Fibroblast of skin of left biceps (primary cell): Measurements from ENCODE around the gene TSPAN9.

Source experiments
- DNase-seq, 2 experiments: peaks; one replicate each; pipeline ENCODE4 v3.0.0-alpha.2; 2013; ENCODE audit warnings: low read depth in 2 of 2

Gene TSPAN9

DNA sequence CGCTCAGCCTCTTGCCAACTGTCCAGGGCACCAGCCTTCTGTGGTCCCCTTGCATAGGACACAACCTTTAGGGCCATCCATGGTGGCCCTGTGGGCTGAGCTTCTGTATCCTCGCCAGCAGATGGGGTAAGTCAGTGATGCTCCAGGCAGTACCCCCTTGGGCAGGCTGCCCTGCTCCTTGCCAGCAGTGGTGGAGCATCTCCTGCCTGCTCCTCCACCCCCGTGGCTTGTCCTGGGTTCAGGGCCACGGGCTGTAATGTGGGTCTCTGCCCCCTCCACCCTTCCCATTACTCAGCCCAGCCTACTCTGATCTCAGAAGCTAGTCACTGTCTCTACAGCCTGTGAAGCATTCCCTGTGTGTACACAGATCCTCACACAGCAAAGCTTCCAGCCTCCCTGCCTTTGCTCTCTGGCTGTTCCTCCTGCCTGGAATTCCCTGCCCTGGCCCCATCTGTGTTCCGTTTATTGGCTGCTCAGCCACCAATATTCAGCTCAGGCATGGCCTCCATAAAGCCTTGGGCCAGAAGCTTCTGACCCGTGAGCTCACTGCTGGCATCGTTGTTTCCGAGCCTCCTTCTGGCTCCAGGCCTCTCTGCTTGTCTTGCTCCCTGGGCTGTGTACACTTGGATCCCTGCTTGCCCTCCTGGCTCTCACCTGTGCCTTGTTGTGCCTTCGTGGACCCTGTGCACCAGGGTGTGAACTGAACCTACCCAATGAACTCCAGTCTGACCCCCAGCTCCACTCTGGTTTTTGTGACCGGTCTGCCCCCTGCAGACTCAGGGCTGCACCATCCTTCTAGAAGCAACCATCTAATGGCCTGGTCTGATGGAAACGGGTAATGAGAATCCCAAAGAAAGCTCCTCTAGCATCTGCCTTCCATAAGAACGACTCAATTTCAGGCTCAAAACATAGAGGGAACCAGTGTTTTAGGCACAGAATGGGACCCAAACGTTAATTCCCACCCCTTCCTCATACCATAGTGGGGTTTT is 236.8 kb downstream of the TSPAN9 start:
- no peak for DNase-seq

DNA sequence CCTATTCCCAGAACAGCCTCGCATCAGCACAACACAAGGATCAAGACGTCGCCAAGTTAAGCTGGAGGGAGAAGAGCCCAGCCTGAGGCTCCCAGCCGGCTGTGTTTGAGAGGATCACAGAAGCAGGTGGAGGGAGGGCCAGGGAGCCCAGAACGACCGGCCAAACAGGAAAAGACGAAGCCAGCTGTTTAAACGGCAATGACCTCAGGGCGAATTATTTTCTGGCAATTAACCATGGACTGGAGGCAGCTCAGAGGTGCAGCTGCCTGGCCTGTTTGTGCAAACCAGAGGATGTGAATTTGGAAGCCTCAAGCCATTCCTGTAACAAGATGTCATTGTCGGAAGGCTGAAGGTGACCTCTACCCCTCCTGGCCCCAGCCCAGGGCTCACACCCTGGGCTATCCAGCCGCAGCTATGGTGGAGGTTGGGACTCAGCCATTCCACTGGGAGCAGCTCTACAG is 238.1 kb downstream of the TSPAN9 start:
- DNase-seq, result no peak

DNA sequence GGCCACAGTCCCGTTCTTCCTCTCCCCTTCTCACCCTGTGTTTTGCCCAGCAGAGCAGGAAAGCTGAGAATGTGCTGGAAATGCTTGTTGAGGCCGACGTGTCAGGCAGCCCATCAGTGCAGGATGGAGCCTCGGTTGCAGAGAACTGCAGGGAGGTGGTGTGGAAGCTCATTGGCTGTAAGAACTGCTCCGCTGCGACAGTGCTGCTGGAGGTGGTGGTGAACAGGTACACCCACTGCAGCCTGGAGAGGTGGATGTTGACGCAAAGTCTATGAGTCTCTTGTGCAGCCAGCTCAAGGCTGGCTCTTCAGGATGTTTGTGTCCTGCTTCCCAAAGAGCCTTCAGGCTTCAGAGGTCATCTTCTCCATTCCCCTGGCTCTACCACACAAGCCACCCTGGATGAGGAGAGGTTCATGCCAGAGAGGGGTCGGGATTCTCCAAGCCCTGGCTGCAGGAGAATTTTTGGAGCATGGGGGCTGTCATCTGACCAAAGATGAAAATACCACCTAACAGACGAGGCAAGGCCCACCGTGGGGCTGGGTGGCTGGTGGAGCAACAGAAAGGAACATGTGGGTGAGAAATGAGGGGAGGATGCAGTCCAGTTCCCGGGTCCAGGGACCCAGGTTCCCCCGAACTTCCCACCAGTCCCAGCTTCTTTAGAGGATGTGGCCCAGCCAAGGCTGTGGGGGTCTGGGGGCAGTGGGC is 239.7 kb downstream of the TSPAN9 start:
- DNase-seq, result no peak

DNA sequence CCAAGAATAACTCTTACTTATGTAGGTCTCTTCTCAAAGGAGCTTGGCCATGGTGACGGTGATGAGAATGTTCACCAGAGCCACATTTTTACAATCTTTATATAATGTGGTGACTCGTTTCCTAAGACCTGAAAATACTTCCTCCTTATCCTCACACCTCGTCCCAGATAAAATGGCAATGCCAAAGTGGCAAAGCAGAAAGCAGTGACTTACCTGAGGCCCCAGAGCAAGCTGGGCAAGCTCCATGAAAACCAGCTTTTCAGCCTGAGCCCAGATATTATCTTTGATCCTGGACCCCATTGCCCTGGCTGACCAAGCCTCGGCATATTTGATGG is 240.3 kb downstream of the TSPAN9 start:
- DNase-seq, result no peak

DNA sequence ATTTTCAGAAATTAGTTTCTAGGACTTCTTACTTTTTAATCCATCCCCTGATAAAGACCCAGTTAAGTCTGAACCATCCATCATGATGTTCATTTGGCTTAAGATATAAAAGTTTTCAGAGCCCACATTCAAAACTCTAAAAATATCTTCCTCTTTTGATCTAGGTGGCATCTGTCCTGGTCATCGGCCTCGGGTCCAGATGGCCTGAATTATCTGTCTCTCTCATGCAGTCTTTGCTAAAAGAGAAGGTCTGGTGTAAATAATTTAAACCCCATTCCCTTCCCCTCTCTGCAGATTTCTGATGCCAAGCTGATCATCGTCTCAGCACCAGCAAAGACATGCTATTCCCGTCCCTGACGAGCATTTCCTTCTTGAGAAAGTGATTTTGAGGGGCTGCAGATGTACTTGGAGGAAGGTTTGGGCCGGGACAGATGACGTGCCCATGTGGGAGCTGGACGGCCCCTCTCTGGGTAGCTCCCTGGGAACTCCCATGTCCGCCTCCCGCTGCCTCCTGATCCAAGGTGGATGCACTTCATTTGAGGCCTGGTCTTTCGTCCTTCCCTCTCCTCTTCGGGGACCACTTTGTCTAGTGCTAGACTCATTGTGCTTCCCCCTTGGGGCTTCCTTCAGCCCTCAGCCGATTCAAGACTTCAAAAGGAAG is 240.8 kb downstream of the TSPAN9 start:
- DNase-seq, result no peak

DNA sequence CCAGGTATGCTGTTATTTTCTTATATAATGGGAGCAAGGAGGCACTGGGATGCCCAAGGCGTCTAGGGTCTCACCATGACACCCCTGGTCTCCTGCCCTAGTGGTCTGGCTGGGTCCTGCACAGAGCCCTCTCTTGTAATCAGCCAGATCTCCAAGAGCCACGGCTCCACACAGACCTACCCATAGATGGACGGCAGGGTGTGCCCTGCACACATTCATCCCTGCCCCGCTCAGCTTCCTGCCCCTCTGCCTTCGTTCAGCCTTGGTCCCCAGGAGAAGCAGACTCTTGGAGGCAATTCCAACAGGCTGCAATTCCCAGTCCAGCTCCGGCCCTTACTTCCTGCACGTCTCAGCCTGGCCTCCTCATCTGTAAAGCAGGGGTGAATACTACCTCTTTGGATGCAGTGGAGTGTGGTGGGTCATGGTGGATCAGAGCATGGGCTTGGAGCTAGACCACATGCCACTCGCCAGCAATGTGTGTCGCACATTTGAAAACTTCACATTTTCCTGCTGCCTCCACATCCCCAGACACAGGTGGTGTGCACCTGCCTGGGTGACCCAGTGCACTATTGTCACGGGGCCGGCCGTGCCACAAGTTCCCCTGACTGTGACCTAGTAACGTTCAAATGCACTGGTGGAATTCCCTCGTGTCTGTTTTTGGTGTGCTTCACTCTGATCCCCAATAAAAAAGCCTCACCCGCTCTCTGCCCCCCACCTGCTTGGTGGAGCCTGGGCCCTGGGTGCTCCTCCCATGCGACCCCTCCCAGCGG is 242.7 kb downstream of the TSPAN9 start:
- DNase-seq, result no peak

DNA sequence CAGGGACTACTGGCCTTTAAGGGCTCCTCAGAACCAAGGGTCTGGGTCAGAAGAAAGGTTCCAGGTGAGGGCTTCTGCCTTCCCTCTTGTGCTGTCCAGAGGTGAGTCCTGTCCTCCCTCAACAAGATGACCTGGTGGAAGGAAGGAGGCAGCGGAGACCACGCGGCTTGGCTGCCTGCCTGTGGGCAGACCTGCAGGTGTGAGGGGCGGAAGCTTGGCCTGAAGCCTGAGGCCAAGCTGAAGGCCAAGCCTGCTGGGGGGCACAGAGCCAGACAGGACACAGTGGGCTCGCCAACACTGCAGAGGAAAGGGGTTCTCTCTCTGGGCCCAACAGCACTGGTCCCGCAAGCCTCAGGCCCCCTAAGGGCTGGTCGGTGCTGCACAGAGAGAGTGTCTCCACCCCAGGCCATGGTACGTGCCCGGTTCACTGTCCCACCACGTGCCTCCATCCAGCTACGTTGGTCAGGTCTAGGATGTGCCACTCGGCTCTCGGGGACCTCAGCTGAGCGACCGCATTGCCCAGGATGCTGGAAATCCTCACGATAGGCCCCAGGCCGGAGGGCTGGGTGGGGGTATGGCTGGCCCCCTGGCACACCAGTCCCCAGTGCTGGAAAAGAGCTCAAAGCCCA is 243.8 kb downstream of the TSPAN9 start:
- no peak for DNase-seq

DNA sequence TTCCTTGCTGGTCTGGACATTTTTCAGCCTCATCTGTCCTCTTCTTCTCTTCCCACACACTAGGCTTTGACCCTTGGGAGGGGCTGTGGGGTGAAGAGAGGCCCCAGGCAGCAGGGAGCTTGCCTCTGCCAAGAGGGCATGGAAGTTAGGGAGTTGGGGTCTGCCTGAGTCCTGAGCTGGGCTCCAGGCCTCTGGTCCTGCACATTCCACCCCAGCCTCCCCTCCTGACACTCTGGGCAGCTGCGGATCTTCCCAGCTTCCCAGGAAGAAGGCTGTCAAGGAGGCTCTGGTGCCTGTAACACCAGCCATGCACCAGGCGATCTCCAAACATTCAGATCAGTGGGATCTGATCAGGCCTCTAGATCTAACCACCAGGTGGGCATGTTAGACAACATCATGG is 244.7 kb downstream of the TSPAN9 start:
- DNase-seq, result no peak

DNA sequence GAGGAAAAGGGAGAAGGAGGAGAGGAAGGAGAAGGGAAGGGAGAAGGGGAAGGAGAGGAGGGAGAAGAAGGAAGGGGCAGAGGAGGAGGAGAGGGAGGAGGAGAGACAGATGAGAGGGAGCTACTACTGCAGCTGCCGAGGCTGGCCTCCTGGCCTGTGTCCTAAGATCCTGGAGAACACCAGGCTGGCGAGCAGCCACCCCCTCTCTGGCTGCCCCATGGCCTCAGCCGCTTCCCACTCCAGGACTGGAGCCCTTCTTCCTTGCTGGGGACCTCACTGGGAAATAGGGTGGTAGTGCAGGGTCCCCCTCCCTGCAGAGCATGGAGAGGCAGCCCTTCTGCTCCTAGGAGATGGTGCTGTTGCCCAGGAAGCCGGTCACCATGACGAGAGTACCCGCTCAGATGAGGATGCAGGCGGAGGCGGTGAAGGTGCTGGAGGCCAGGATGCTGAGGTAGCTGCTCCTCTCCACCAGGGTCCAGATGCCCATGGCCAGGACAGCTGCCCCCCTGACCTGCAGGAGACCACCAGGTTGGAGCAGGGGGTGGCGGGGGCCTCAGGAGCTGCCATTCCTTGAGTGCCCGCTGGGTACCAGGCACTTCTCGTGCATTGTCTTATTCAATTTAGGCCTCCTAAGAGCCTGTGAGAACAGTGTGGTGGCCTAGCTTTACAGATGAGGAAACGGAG is 246.0 kb downstream of the TSPAN9 start:
- DNase-seq, result no peak

DNA sequence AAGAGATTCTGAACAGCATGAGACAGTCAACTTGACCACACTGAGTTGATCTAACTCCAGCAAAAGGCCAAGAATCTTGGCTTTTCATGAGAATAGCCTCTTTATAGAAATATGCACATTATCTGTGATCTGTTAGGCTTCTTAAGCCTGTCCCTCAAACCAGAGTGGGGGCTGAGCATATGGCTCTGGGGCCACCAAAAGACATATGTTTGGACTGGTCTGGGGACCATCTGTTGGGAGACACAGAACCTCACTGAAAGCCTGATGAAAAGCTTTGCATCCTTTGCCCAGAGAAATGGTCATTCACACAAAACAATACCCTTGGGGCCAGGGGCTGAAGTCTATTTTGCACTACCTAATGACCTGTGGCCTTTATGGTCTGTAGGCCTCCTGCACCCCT is 248.6 kb downstream of the TSPAN9 start:
- DNase-seq, result no peak

DNA sequence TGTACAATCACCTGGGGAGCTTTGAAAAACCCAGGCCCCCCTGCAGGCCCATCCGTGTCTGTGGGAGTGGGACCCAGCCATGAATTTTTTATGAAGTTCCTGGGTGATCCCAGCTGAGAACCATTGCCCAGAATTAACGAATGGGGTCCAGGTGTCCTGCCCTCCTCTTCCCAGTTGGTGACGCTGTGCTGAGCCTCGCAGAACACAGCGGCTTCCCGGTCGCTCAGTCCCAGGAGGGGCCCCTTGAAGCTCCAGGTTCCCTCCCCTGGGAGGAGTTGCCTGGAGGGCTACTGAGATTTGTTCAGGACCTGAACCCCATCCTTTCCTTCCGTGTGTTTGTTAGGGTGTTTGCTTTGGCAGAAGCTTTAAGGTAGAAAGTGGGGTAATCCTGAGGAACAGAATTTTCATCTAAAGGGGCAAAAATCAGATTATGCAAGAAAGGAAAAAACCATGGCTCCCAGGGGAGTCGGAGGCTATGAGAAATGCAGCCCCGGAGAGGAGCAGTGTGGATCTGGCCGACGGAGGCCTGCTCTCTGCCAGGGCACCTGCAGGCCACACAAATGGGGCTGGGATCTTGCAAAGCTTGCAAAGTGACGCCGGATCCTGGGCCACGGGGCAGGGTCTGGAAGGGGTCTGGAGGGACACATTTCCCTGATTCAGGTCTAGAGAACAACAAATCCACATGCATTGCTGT is 249.1 kb downstream of the TSPAN9 start:
- DNase-seq, result no peak

DNA sequence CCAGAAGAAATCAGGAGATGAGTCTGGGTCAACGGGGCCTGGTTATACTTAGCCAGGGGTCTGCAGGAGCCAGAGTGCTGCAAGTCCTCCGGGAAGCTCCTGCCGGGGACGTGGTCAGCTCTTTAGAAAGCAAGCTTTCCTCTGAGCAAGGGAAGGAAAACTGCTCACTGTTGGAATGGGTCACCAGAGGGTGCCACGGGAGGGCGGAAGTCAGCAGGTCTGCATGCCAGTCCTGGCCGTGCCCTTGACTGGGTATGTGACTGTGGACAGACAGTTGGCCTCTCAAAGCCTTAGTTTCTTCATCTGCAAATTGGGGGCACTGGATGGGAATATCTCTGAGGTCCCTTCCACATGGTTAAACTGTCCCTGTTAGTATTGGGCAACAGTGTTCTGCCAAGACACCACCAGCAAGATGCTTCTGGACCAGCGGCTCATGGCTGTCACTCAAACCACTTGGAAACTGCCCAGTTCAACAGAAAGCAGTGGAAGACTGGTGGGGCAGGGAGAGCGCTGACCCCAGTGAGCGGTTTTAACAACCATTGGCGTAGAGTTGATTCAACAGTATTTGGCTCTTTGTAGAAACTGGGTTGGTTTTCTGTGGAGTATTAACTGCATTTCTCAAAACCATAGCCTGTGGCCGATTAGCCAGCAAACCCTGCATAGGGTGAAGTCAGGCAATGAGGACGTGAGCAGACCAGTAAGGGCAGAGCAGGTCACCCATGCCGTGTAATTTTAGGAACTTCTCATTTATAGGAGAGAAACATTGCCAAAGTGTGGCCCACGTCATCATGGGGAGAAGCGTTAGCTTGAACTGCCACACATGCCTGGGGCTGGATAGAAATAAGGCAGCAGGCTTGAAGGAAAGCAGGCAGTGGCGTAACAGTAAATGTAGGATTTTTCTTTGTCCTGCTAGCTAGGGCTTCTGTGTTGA is 249.9 kb downstream of the TSPAN9 start:
- no peak for DNase-seq

DNA sequence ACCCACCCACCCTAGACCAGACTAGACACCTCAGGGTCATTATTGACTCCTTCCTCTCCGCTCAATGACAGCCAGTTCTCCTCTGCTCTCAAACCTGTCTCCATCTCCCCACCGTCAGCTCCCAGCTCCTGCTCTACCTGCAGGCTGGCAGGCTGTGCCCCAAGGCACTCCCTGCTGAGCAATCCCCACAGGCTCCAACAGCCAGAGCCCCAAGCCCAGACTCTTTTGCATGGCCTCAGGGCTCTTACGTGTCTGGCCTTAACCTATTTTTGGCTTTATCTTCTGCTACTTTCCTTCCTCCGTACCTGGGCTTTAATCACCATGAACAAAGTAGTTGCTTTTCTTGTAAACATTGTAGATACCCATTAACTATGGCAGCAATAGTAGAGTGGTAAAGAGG is 250.9 kb downstream of the TSPAN9 start:
- no peak for DNase-seq

DNA sequence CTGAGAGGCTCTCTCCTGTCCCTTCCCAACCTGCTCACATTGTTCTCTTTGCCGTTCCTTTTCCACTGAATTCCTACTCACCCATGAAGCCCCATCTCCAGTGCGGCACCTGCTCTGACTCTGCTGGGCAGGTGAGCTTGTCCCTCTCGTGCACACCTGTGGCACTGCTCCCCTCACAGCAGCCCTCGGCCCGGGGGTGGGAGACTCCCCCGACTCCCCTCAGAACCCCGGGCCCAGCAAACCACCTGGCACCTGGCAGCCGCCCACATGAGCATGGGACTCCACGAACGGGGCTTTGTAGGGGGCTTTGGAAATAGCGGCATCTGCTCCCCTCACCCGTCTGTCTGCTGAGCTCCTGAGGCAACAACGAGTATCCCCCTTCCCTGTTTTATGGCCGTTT is 251.4 kb downstream of the TSPAN9 start:
- no peak for DNase-seq

DNA sequence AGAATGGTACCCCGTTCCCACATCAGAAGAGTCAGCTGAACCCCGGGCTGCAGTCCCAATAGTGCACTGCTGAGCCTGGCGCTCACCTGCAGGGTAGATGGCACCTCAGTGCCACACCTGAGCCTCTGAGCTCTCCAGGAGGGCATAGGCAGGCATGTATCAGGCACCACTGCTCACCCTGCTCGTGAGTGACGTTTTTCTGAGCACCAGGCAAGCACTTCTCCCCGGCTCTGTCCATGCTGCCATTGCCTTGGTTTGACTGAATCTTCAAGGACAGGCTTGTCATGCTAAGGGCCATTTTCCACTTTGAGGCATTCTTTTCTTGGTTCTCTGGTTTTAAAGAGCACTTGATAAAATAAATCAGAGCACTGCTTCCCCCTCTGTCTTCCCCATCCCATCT is 252.2 kb downstream of the TSPAN9 start:
- DNase-seq, result no peak

DNA sequence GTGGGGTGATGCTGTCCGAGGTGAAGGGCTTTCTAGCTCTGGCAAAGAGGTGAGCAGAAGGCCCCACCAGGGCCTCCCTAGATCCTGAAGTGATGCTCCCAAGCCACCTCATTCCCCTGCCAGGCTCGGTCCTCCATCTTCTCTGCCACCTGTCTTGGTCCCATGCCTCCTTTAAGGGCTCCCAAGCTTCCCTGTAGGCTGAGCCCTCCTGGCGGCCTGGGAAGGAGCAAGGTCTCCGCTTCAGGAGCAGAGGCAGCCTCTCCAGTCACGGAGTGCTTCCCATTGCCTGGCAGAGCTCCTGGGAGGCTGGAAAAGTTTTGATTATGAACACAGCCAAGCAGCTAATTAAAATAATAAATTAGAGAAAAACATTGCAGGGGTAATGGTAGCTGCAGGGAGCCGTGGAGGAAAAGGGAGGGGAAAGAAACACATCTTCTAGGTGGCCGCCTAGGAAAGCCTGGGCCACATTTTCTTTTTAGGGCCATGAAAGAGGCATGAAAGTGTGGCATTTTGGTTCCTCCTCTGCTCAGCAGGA is 253.9 kb downstream of the TSPAN9 start:
- no peak for DNase-seq

DNA sequence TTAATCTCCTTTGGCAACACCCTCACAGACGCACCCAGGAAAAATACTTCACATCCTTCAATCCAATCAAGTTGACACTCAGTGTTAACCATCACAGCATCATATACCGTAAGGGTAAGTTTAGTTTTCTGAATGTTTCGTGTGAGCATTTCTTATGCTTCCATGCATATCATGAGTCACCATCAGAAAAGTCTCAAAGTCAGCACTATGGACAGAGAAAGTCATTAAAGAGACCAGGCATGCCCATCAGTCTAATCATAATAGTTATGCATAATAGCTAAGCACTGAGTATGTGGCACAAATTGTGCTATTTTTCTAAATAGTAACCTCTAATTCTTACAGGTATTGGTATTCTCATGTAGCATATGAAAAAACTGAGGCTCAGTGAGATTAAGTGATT is 255.0 kb downstream of the TSPAN9 start:
- DNase-seq, result no peak

DNA sequence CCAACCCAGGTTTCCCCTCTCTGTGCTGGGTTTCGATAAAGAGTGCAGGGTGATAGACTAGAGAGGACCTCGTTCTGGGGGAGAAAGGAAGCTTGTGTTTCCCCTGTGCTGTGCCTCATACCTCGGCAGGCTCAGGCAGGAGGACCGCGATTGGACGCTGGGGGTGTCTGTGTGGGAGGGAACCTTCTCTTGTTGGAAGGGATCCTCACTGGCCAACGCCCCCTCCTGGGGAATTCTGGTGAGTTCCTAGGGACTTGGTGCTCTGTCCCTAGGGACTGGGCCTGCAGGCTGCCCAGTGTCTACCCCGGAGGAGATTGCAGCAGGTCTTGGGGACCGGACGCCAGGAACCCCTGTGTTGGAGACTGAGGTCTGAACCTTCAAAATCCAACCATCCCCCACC is 256.4 kb downstream of the TSPAN9 start:
- DNase-seq, result no peak

DNA sequence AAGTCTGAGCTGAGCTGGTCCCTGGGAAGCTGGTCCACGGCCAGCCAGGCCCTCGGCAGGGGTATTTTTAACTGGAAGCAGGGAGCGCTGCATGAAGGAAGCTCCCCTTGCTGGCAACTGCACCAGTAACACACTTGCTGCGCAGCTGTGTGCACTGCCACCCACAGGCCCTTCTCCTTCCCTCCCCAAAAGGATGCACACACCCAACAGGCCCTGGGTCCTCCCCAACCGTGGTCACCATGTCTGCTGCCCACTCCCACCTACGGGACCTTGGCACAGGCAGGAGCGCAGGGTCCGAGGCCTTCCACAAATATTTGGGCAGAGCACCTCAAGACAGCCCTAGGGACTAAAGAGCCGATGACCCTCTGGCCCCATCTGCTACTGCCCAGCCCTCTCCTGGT is 256.8 kb downstream of the TSPAN9 start:
- DNase-seq, result no peak
